ENCODE results near the gene NANOS3. TPM values are rescaled to one million over a fixed set of nuclear protein-coding genes. Genes with fewer than 3 reads are reported as not detected.

Gene NANOS3
- total RNA-seq, 1 donor from 2014 or later, result 2.9 TPM

DNA sequence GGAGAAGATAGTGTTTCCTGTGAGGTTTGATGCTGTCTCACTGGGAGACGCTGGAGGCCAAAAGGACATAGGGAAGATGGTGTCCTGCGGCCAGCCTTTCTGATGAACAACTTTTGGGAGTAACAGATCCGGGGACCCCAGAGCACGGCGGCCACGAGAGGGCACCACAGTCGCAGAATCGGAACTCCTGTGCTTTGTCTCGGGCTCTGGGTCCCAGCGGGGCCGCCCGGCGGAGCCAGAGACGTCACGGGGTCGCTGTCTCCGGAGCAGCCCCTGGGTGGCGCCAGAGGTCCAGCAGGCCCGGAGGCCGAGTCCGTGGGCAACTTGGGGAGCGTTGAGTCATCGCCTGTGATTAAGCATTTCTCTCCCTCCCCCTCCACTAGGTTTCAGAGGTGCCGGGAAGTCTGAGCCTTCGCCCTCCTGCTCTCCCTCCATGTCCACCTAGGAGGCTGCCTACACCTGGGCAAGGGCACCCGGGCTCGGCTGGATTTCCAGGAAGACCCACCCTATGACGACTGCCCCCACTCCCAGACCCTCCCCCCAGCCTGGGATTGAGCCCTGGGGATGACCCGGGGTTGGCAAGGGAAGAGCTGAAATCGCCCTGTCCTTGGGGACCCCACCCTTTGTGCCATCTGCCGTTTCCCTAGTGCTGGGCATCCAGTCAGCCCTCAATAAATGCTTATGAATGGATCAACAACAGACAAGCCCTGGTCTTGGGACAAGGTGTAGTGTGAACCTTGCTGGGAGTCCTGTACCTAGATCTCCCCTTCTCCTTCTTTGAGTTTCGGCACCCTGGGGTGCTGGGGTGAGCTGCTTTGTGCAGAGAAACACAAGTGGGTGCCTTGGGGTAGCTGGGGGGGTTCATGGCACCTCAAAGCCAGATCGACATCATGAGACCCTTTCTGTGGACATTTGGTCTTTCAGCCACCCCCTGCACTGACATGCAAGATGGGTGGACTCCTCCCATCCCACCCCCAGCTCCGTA lies 3.4 kb downstream of the NANOS3 start:
- peak overlapping the region; percentile 75 for H3K9ac ChIP-seq (ENCODE audit: low read length)
- Mint-ChIP-seq H3K4me3 (ENCODE audit: unreplicated experiment) (no peak overlapping the region), H3K27me3 (ENCODE audit: low read depth, unreplicated experiment) (peaks cover 13% of the 10 kb centered on the region), H3K9me3 (ENCODE audit: unreplicated experiment) (no peaks in the 10 kb centered on the region), H3K4me1 (ENCODE audit: low read depth, unreplicated experiment) (peaks cover 16% of the 10 kb centered on the region), H3K27ac (ENCODE audit: unreplicated experiment) (peak overlapping the region; percentile 80), H3K36me3 (ENCODE audit: low read depth, unreplicated experiment) (no peaks in the 10 kb centered on the region)
- H3K4me2 ChIP-seq (ENCODE audit: low read length), result peak overlapping the region; percentile 82
- FAIRE-seq (peak; percentile 75), DNase-seq (ENCODE audit: low read depth) (peak; percentile 82)
- no peaks in the 10 kb centered on the region for H4K20me1 ChIP-seq (ENCODE audit: insufficient read depth, low read length)
- H3K27ac ChIP-seq (ENCODE audit: low read depth, low read length), result peak overlapping the region; percentile 55
- H2AFZ ChIP-seq (ENCODE audit: low read depth, low read length), result peak overlapping the region; percentile 43
- TF ChIP-seq, protein P1, sequence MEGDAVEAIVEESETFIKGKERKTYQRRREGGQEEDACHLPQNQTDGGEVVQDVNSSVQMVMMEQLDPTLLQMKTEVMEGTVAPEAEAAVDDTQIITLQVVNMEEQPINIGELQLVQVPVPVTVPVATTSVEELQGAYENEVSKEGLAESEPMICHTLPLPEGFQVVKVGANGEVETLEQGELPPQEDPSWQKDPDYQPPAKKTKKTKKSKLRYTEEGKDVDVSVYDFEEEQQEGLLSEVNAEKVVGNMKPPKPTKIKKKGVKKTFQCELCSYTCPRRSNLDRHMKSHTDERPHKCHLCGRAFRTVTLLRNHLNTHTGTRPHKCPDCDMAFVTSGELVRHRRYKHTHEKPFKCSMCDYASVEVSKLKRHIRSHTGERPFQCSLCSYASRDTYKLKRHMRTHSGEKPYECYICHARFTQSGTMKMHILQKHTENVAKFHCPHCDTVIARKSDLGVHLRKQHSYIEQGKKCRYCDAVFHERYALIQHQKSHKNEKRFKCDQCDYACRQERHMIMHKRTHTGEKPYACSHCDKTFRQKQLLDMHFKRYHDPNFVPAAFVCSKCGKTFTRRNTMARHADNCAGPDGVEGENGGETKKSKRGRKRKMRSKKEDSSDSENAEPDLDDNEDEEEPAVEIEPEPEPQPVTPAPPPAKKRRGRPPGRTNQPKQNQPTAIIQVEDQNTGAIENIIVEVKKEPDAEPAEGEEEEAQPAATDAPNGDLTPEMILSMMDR (IDR thresholded peaks at IDR 0.05; ENCODE audit: insufficient read depth, low read depth, low read length), result peak; percentile 96
- TF ChIP-seq EZH2 (IDR thresholded peaks at IDR 0.05; ENCODE audit: insufficient read depth, low read length), result no peak
- peak overlapping the region; percentile 19 for H3K4me3 ChIP-seq (ENCODE audit: insufficient read depth, low read depth, low read length)
- peaks cover 24% of the 10 kb centered on the region for H3K4me1 ChIP-seq (ENCODE audit: insufficient read depth, low read length)
- no peaks in the 10 kb centered on the region for H3K79me2 ChIP-seq (ENCODE audit: insufficient read depth, low read length)
- H3K27me3 ChIP-seq (ENCODE audit: insufficient read depth, low read length), result no peaks in the 10 kb centered on the region
- no peaks in the 10 kb centered on the region for H3K9me3 ChIP-seq (ENCODE audit: insufficient read depth, low read depth, low read length)
- no peaks in the 10 kb centered on the region for H3K36me3 ChIP-seq (ENCODE audit: insufficient read depth, low read length)

DNA sequence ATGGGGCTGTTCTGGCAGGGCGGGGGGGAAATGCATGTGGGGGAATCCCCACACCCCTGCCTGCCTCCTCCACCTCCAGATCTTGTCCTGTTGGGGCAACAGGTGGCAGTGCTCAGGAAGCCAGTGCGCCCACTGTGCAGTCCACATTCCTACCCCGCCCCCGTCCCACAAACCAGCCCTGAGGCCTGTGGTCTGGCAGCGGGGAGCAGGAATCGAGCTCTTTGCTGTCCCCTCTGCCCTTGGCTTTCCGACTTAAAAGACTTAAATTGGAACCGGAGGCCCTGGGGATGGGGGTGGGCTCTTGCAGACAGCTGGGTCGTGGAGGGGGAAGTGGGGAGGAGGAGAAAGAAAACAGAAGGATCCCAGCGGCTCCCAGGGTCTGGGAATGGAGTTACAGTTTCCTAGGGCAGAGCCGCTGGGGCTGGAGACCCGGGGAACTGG lies 4.3 kb downstream of the NANOS3 start:
- H3K79me2 ChIP-seq (ENCODE audit: insufficient read depth, low read length), result no peaks in the 10 kb centered on the region
- H3K27me3 Mint-ChIP-seq (ENCODE audit: low read depth, unreplicated experiment), result peaks cover 5% of the 10 kb centered on the region
- peak overlapping the region; percentile 57 for H3K4me2 ChIP-seq (ENCODE audit: low read length)
- FAIRE-seq, result no peak
- no peaks in the 10 kb centered on the region for H3K36me3 Mint-ChIP-seq (ENCODE audit: low read depth, unreplicated experiment)
- peaks cover 16% of the 10 kb centered on the region for H3K4me1 Mint-ChIP-seq (ENCODE audit: low read depth, unreplicated experiment)
- H3K4me3 ChIP-seq (ENCODE audit: insufficient read depth, low read depth, low read length), result no peak overlapping the region
- no peaks in the 10 kb centered on the region for H3K36me3 ChIP-seq (ENCODE audit: insufficient read depth, low read length)
- no peaks in the 10 kb centered on the region for H3K9me3 ChIP-seq (ENCODE audit: insufficient read depth, low read depth, low read length)
- peak overlapping the region; percentile 72 for H2AFZ ChIP-seq (ENCODE audit: low read depth, low read length)
- TF ChIP-seq EZH2 (IDR thresholded peaks at IDR 0.05; ENCODE audit: insufficient read depth, low read length), result no peak
- TF ChIP-seq, protein P1 (IDR thresholded peaks at IDR 0.05; ENCODE audit: insufficient read depth, low read depth, low read length), result no peak
- H4K20me1 ChIP-seq (ENCODE audit: insufficient read depth, low read length), result no peaks in the 10 kb centered on the region
- H3K27me3 ChIP-seq (ENCODE audit: insufficient read depth, low read length), result peaks cover 2% of the 10 kb centered on the region
- peak overlapping the region; percentile 75 for H3K9ac ChIP-seq (ENCODE audit: low read length)
- peak overlapping the region; percentile 14 for H3K4me3 Mint-ChIP-seq (ENCODE audit: unreplicated experiment)
- DNase-seq (ENCODE audit: low read depth), result peak; percentile 59
- H3K27ac ChIP-seq (ENCODE audit: low read depth, low read length), result no peak overlapping the region
- peak overlapping the region; percentile 80 for H3K27ac Mint-ChIP-seq (ENCODE audit: unreplicated experiment)
- H3K9me3 Mint-ChIP-seq (ENCODE audit: unreplicated experiment), result no peaks in the 10 kb centered on the region
- H3K4me1 ChIP-seq (ENCODE audit: insufficient read depth, low read length), result peaks cover 24% of the 10 kb centered on the region
